Activated naive CD4-positive, alpha-beta T cell treated with anti-CD3 and anti-CD28 coated beads, Interleukin-2, amount 50 U/mL, for 72 hours (primary cell): ENCODE results near the gene TIMP1. TPM values are rescaled to one million over a fixed set of nuclear protein-coding genes. Genes with fewer than 3 reads are reported as not detected.

Experiments
- ATAC-seq, 2 donors: fragments of 150-1000 bp; cut with Tn5 transposase; 2 replicates each; pipeline ENCODE4 v1.10.0; 2021; ENCODE audit warnings: mild to moderate bottlenecking in 2 of 2, moderate library complexity in 2 of 2
- DNase-seq, 2 donors: peaks; one replicate each; pipeline ENCODE4 v3.0.0; 2021 to 2022; ENCODE audit warnings: low spot score in 2 of 2
- H3K27ac Mint-ChIP-seq, 2 donors: one replicate each; pipeline ENCODE4 v1.8.0; 2022; ENCODE audit warnings: mild to moderate bottlenecking in 2 of 2, mixed read lengths in 2 of 2
- H3K36me3 Mint-ChIP-seq, 2 donors: one replicate each; pipeline ENCODE4 v1.8.0; 2022; ENCODE audit warnings: mixed read lengths in 2 of 2
- H3K9me3 Mint-ChIP-seq, 2 donors: one replicate each; pipeline ENCODE4 v1.8.0; 2022; ENCODE audit warnings: mixed read lengths in 2 of 2
- total RNA-seq, 2 donors: library from RNA; stranded (reverse); gene quantifications; one replicate each; pipeline ENCODE4 v1.2.3, GENCODE V29; 2022

Gene TIMP1
- total RNA-seq, 2 donors from 2014 or later, result 26.1 to 32.7 TPM

- no peak for DNase-seq
- no peak for ATAC-seq
- Mint-ChIP-seq H3K36me3 (no peaks in the 10 kb centered on the region), H3K9me3 (no peaks in the 10 kb centered on the region), H3K27ac (no peak overlapping the region)
Measured at GRCh38 chrX:47613082-47613481, 30.8 kb downstream of the TIMP1 start.

- H3K9me3 Mint-ChIP-seq, result no peaks in the 10 kb centered on the region
- no peak overlapping the region for H3K27ac Mint-ChIP-seq
- ATAC-seq (no peak), DNase-seq (no peak)
- no peaks in the 10 kb centered on the region for H3K36me3 Mint-ChIP-seq
Measured at GRCh38 chrX:47614618-47615017, 32.4 kb downstream of the TIMP1 start.

DNA sequence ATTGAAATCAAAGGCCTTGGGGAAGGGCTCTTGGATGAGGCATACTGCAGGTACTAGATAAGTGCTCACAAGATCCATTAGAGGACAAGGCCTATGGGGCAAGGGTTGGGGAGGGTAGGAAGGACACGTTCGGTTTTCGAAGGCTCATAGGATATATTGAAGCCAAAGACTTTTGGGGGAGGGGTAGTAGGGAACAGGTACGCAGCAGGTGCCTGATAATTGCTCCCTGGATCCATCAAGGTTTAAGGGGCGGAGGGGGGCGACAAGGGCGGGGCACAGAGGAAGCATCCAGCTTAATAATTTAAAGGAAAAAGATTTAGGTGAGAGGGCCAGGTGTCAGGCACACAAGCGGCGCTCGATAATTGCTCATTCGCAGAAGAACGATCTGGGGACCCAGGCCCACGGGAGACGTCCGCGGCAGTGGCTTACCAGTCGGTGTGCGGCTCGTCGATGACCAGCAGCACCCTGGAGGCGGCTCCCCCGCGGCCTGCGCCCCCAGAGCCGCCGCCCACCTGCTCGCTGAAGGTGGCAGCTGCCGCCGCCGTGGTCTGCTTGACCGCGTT is 36.8 kb downstream of the TIMP1 start:
- H3K27ac Mint-ChIP-seq, result no peak overlapping the region
- H3K36me3 Mint-ChIP-seq, result no peaks in the 10 kb centered on the region
- no peak for DNase-seq
- no peaks in the 10 kb centered on the region for H3K9me3 Mint-ChIP-seq
- no peak for ATAC-seq

DNA sequence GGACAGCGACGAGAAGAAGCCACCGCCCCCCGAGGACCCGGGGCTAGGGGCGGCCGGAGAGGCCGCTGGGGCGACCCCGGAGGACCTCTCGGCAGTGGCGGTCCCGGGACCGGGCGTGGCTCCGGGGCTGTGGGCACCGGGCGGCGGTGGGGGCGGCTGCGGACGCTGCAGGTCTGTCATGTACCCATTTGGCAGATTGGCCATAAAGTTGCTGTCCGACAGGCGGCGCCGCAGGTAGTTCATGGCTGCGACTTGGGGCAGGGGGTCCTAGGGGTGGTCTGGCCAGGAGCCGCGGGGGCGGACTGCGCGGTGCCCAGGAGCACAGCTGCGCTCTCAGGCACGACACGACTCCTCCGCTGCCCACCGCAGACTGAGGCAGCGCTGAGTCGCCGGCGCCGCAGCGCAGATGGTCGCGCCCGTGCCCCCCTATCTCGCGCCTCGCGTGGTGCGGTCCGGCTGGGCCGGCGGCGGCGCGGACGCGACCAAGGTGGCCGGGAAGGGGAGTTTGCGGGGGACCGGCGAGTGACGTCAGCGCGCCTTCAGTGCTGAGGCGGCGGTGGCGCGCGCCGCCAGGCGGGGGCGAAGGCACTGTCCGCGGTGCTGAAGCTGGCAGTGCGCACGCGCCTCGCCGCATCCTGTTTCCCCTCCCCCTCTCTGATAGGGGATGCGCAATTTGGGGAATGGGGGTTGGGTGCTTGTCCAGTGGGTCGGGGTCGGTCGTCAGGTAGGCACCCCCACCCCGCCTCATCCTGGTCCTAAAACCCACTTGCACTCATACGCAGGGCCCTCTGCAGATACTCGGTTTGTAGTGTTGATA is 37.5 kb downstream of the TIMP1 start, which contains the start of gene SYN1:
SYN1 (minus strand) TSS at position 372 of the 817 bp plus-strand sequence; CDS start at position 243, 129 bp downstream.
- ATAC-seq (peak; percentile 83 to 84), DNase-seq (peak; percentile 72 to 84)
- no peaks in the 10 kb centered on the region for H3K9me3 Mint-ChIP-seq
- no peaks in the 10 kb centered on the region for H3K36me3 Mint-ChIP-seq
- peak within 1 kb of the TSS in 1 of 2 donors; percentile 75 for H3K27ac Mint-ChIP-seq

DNA sequence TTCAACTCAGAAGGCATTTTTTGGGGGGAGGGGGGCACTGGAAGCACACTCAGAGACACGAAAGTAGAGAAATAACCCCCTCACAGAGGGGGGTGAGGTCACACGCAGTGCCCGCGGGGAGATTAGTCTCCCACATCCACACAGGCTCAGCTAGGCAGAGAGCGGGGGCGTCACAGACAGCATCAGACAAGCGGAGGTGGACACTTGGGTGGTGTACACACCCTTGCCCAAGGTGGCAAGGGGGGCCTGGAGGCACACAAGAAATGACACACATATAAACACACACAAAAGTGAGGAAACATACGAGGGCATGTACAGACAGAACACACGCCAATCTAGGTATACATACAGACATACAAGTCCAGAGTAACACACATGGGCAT is 38.1 kb downstream of the TIMP1 start:
- Mint-ChIP-seq H3K36me3 (no peaks in the 10 kb centered on the region), H3K27ac (peak overlapping the region in 1 of 2 donors; percentile 75), H3K9me3 (no peaks in the 10 kb centered on the region)
- ATAC-seq (peak in 1 of 2 donors; percentile 8), DNase-seq (no peak)

GRCh38 chrX:47621851-47622250 is 39.6 kb downstream of the TIMP1 start:
- Mint-ChIP-seq H3K27ac (no peak overlapping the region), H3K36me3 (no peaks in the 10 kb centered on the region), H3K9me3 (no peaks in the 10 kb centered on the region)
- ATAC-seq (no peak), DNase-seq (no peak)

- ATAC-seq (peak; percentile 42 to 69), DNase-seq (no peak)
- no peaks in the 10 kb centered on the region for H3K36me3 Mint-ChIP-seq
- no peaks in the 10 kb centered on the region for H3K9me3 Mint-ChIP-seq
- H3K27ac Mint-ChIP-seq, result no peak overlapping the region
Measured at GRCh38 chrX:47623540-47624027, 41.3 kb downstream of the TIMP1 start.

GRCh38 chrX:47625365-47625764 is 43.1 kb downstream of the TIMP1 start:
- Mint-ChIP-seq H3K9me3 (no peaks in the 10 kb centered on the region), H3K36me3 (no peaks in the 10 kb centered on the region)
- no peak for ATAC-seq

DNA sequence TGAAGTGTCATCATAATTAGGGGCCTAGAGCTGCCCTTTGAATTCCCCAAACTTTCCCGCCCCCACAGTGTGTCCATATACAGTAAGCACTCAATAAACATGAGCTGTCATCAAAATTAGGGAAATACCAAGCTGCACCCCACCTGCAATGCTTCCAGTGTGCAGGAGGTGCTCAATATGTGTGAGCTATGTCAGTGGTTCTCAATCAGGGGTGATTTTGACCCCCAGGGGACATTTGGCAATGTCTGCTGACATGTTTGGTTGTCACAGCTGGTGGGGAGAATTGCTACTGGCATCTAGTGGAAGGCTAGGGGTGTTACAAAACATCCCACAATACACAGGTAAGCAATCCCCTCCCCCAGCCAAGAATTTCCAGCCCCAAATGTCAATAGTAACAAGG is 46.7 kb downstream of the TIMP1 start:
- no peaks in the 10 kb centered on the region for H3K36me3 Mint-ChIP-seq
- peak in 1 of 2 donors; percentile 29 for ATAC-seq
- DNase-seq, result no peak
- no peaks in the 10 kb centered on the region for H3K9me3 Mint-ChIP-seq
- H3K27ac Mint-ChIP-seq, result peak overlapping the region; percentile 9 to 88

More at GRCh38 chrX:47625365-47625764, 43.1 kb downstream of the TIMP1 start:
- H3K27ac Mint-ChIP-seq, result no peak overlapping the region
- no peak for DNase-seq

DNA sequence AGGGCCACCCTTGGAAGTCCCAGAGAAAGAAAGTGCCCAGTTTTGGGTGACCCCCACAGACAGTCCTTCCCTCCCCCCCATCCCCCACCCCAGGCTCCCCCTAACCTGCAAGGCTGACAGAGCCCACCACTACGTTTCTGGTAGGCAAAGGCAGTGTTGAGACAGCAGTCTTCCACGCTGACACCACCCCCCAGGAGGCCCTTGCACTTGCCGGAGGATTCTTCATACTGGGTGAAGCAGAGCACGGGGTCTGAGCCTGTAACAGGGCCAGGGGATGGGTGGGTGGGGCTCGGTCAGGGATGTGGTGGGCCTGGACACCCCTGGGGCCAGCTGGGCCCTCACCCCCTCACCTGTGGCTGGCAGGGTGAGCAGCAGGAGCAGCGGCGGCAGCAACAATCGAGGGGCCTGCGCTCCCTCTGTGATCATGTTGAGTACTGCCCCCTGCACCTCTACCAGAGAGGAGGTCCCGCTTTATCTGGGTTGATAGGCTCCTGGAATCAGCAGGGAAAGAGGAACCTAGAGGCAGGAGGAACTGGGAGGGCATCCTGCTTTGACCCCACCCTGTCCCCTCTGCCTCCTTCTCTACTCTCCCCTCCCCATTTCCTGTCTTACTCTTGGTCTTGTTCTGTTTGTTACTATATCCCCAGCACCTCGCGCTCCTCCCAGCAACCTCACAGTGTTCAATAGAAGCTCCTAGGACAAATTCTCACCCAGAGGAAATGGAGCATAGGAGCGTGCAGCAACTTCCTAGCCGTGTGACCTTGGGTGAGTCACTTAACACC is 47.4 kb downstream of the TIMP1 start, which contains the start of gene CFP:
CFP (minus strand) TSS at position 512 of the 782 bp plus-strand sequence; CDS start at position 426, 86 bp downstream.
- DNase-seq, result no peak
- peak; percentile 60 to 61 for ATAC-seq
- no peaks in the 10 kb centered on the region for H3K9me3 Mint-ChIP-seq
- peak within 1 kb of the TSS; percentile 88 to 91 for H3K27ac Mint-ChIP-seq
- H3K36me3 Mint-ChIP-seq, result no peaks in the 10 kb centered on the region

DNA sequence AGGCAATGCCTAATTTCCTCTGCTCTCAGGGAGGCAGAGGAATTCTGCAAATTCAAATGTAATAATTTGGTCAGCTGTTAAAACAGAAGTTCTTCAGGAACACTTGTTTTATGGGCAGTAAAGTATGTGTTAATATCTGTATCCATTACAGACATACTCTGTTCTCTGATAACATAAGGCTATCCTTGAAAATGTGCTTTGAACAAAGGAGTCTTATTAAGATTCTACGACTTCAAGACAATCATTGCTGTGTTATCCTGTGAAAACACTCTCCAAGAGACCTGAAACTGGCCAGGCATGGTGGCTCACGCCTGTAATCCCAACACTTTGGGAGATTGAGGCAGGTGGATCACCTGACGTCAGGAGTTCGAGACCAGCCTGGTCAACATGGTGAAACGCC is 49.4 kb downstream of the TIMP1 start:
- H3K27ac Mint-ChIP-seq, result no peak overlapping the region
- ATAC-seq (no peak), DNase-seq (no peak)
- H3K36me3 Mint-ChIP-seq, result peaks cover 0 to 7% of the 10 kb centered on the region in 2 donors
- H3K9me3 Mint-ChIP-seq, result no peaks in the 10 kb centered on the region

GRCh38 chrX:47632666-47633065 is 50.4 kb downstream of the TIMP1 start:
- ATAC-seq (no peak), DNase-seq (no peak)
- no peak overlapping the region for H3K27ac Mint-ChIP-seq
- H3K36me3 Mint-ChIP-seq, result peaks cover 6 to 16% of the 10 kb centered on the region in 2 donors
- no peaks in the 10 kb centered on the region for H3K9me3 Mint-ChIP-seq

DNA sequence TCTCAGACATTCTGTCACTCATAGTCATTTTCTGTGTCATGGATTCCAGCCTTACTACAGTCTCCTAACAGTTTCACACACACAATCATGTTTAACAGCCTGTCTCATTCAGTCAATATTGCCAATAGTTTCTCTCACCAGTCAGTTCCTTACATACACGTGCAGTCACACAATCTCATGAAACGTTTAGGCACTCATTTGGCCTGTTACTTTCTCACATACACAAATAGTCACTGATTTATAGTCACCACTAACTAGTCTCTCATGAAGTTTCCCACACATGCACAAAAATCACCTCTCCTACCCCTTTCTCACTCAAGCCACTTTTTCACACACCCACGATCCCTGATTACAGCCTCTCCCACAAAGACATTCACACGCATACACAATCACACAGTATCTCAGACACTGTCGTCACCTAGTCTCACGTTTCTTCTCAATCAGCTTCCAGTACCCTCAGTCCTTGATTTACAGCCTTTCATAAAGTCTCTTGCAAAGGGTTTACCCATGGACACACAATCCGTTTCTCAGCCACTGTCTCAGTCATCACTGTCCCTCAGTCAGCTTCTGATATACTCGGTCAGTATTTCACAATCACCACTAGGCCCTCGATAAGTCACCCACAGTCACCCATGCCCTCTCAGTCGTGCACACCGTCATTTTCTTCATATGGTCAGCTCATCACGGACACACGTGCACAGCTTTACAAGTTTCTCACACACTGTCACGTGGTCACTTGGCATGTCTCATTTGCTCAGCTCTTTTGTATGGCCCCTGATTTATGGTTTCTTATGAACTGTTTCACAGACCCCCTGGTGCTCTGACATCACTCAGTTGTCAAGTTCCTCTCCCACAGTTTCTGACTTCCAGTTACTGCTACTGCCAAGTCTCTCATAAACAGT is 51.7 kb downstream of the TIMP1 start:
- Mint-ChIP-seq H3K36me3 (peaks cover 6 to 28% of the 10 kb centered on the region in 2 donors), H3K9me3 (no peaks in the 10 kb centered on the region), H3K27ac (no peak overlapping the region)
- ATAC-seq (no peak), DNase-seq (no peak)

GRCh38 chrX:47634871-47635575 is 52.8 kb downstream of the TIMP1 start:
- H3K27ac Mint-ChIP-seq, result no peak overlapping the region
- ATAC-seq (peak; percentile 75 to 80), DNase-seq (no peak)
- peaks cover 12 to 37% of the 10 kb centered on the region in 2 donors for H3K36me3 Mint-ChIP-seq
- H3K9me3 Mint-ChIP-seq, result no peaks in the 10 kb centered on the region
